AG09319 (cell line): ENCODE results near the gene CLCF1.

ENCODE experiments used
- DNase-seq: peaks from one replicate; pipeline ENCODE4 v3.0.0-alpha.2; 2010; ENCODE audit warnings: low read depth; ENCODE audit errors: extremely low read depth
- CTCF ChIP-seq: IDR thresholded peaks from 2 replicates; pipeline ENCODE4 v1.5.1; 2011; ENCODE audit warnings: low read depth, mild to moderate bottlenecking, inconsistent platforms, low read length, moderate library complexity

CLCF1 gene

GRCh38 chr11:67366546-67366945 is 6.9 kb downstream of the CLCF1 start:
- no peak for DNase-seq
- TF ChIP-seq CTCF, result no peak

- no peak for DNase-seq
- TF ChIP-seq CTCF, result no peak
These were observed 7.5 kb downstream of the CLCF1 start for GRCh38 chr11:67365736-67366444.

- no peak for TF ChIP-seq CTCF
- DNase-seq, result no peak
These were observed 8.3 kb downstream of the CLCF1 start for GRCh38 chr11:67364783-67365722.

DNA sequence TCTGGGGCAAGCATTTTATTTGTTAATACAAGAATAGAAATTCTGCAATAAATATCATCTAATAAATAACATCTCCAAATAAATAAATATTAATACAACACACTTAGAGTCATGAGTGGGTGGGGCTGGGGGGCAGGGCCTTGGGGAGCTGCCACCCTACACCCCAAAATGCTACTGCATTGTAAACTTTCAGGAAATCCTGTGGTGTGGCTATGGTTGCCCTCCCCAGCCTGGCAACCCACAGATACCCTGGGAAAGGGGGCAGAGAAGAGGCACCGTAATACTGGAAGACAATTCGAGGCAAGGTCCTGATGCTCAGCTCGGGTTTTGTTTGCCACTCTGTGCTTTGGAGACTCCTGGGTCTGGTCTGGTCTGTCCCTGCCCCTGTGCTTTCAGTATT is 9.2 kb downstream of the CLCF1 start:
- TF ChIP-seq CTCF, result no peak
- DNase-seq, result no peak

GRCh38 chr11:67357831-67358670 is 15.3 kb downstream of the CLCF1 start:
- DNase-seq, result no peak
- TF ChIP-seq CTCF, result no peak

DNA sequence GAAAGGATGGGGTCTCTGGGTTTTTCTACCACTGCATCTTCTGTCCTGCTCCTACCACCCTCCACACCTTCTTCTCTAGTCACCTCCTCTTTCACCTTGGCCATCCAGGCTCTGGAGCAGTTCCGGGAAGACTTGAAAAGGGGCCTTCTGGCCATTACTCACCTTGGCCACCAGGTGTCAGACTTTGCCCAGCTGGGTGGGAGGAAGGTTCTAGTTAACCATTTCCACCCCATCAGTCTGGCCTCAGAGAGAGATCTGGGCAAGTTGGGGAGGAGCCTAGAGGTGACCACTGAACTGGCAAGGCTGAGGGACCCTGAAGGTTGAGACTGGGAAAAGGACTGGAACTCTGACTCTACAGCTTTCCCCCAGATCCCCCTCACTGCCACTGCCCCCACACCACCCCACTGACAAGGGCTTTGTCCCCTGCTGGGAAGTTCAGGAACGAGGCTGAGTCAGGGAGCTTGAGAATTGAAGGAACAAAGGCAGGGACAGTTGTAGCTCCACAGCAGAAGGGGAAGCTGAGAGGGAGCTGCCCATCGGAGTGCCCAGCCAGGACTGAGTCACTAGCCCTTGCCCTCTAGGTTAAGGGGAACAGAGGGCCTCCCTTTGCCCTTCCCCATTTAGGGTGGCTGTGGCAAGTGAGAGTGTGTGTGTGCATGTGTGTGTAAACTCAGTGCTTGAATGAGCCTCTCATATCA is 16.4 kb downstream of the CLCF1 start:
- DNase-seq, result no peak
- TF ChIP-seq CTCF, result peak; percentile 93
